SK-N-MC (cell line): ENCODE data around the gene PCMT1.

ENCODE experiments used
- EZH2 ChIP-seq: fragments of 200-600 bp; sonication (generic); IDR thresholded peaks from one replicate; pipeline ENCODE4 v1.6.1; 2017; ENCODE audit warnings: antibody characterized with exemption
- FOXP2 ChIP-seq: optimal IDR thresholded peaks from 2 replicates; pipeline ENCODE3; 2011; ENCODE audit warnings: mild to moderate bottlenecking, moderate library complexity; ENCODE audit not compliant: insufficient read depth; ENCODE audit errors: extremely low read length, control extremely low read depth
- POLR2AphosphoS5 ChIP-seq: IDR thresholded peaks from 2 replicates; pipeline ENCODE4 v1.6.1; 2012; ENCODE audit warnings: mild to moderate bottlenecking, low read depth, low read length, borderline replicate concordance

- no peak for TF ChIP-seq EZH2
- TF ChIP-seq POLR2AphosphoS5: no peak
- no peak for TF ChIP-seq FOXP2
These were observed 102.6 kb downstream of the PCMT1 start for GRCh38 chr6:149852180-149852579.
